ENCODE results near the gene TTC7B. TPM values are rescaled to one million over a fixed set of nuclear protein-coding genes. Genes with fewer than 3 reads are reported as not detected.

The TTC7B gene
- total RNA-seq, 2 experiments from 2014 or later = 1.2 to 1.3 TPM

DNA sequence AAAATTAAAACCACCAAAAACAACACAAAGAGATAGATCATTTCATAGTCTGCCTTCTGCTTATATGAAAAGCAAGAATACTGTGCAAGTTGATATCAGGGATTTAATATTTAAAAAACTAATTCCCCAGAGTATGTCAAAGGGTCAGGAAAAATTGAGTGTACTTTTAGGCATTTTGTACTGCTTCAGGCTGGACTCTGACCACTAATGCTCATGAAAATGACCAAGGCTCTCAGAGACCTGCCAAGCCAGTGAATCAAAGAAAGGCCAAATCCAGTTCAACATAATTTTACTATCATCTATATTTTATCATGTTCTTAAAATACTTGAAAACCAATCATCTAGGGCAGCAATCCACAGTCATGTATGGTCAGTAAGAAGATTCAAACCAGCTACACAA lies 66.0 kb downstream of the TTC7B start:
- Mint-ChIP-seq H3K27me3 (peaks cover 6% of the 10 kb centered on the region), H3K4me1 (ENCODE audit: low read depth) (no peaks in the 10 kb centered on the region), H3K27ac (no peak overlapping the region), H3K36me3 (ENCODE audit: low read depth) (no peaks in the 10 kb centered on the region), H3K4me3 (no peak overlapping the region), H3K9me3 (peaks cover 9% of the 10 kb centered on the region)
- no peaks in the 10 kb centered on the region for H3K36me3 ChIP-seq (ENCODE audit: insufficient read depth, low read length)
- DNase-seq = no peak
- no peak for TF ChIP-seq CTCF (IDR thresholded peaks at IDR 0.05)
- intact Hi-C loops (cut with DNase I, micrococcal nuclease) = no loop called here
- ATAC-seq (ENCODE audit: poor library complexity) = no peak
- no peak overlapping the region for H3K27ac ChIP-seq (ENCODE audit: low read depth in 1 of 2, low read length in 2 of 2)
- H3K27me3 ChIP-seq (ENCODE audit: control insufficient read depth in 1 of 2, insufficient read depth in 2 of 2, low read length in 2 of 2) = no peaks in the 10 kb centered on the region
- CTCF ChIA-PET = no interaction called here
- no peaks in the 10 kb centered on the region for H3K4me1 ChIP-seq (ENCODE audit: insufficient read depth, low read length)
- POLR2A ChIA-PET = interaction anchor here (0.6 kb wide), 1 partner anchor 624 kb away, joined by 3 read pairs; no protein-coding TSS in a partner anchor
- H3K9me3 ChIP-seq (ENCODE audit: control insufficient read depth in 1 of 2, insufficient read depth in 1 of 2, low read length in 2 of 2) = peaks cover 9 to 11% of the 10 kb centered on the region in 2 experiments
- no peak overlapping the region for H3K4me3 ChIP-seq (ENCODE audit: low read length)

- Mint-ChIP-seq H3K4me3 (no peak overlapping the region), H3K27ac (no peak overlapping the region), H3K4me1 (ENCODE audit: low read depth) (no peaks in the 10 kb centered on the region), H3K36me3 (ENCODE audit: low read depth) (no peaks in the 10 kb centered on the region), H3K9me3 (peaks cover 9% of the 10 kb centered on the region), H3K27me3 (peaks cover 6% of the 10 kb centered on the region)
- ATAC-seq (ENCODE audit: poor library complexity) = no peak
- Histone ChIP-seq H3K36me3 (ENCODE audit: insufficient read depth, low read length) (no peaks in the 10 kb centered on the region), H3K27ac (ENCODE audit: low read depth in 1 of 2, low read length in 2 of 2) (no peak overlapping the region), H3K9me3 (ENCODE audit: control insufficient read depth in 1 of 2, insufficient read depth in 1 of 2, low read length in 2 of 2) (peaks cover 9 to 11% of the 10 kb centered on the region in 2 experiments), H3K4me1 (ENCODE audit: insufficient read depth, low read length) (no peaks in the 10 kb centered on the region), H3K27me3 (ENCODE audit: control insufficient read depth in 1 of 2, insufficient read depth in 2 of 2, low read length in 2 of 2) (no peaks in the 10 kb centered on the region), H3K4me3 (ENCODE audit: low read length) (no peak overlapping the region)
- intact Hi-C loops (cut with DNase I, micrococcal nuclease) = no loop called here
- ChIA-PET POLR2A (interaction anchor here (1.3 kb wide), 1 partner anchor 9 kb away, joined by 4 read pairs; no protein-coding TSS in a partner anchor), CTCF (no interaction called here)
- no peak for DNase-seq
- TF ChIP-seq CTCF (IDR thresholded peaks at IDR 0.05) = no peak
These were observed 68.3 kb downstream of the TTC7B start for GRCh38 chr14:90747909-90748308.

GRCh38 chr14:90743826-90744225 lies 72.4 kb downstream of the TTC7B start:
- no peak overlapping the region for H3K27ac Mint-ChIP-seq
- POLR2A ChIA-PET = no interaction called here
- no peak overlapping the region for H3K4me3 Mint-ChIP-seq
- no peak overlapping the region for H3K4me3 ChIP-seq (ENCODE audit: low read length)
- H3K27me3 Mint-ChIP-seq = no peaks in the 10 kb centered on the region
- H3K4me1 ChIP-seq (ENCODE audit: insufficient read depth, low read length) = no peaks in the 10 kb centered on the region
- H3K27me3 ChIP-seq (ENCODE audit: control insufficient read depth in 1 of 2, insufficient read depth in 2 of 2, low read length in 2 of 2) = no peaks in the 10 kb centered on the region
- no peaks in the 10 kb centered on the region for H3K36me3 Mint-ChIP-seq (ENCODE audit: low read depth)
- CTCF ChIA-PET = no interaction called here
- H3K4me1 Mint-ChIP-seq (ENCODE audit: low read depth) = no peaks in the 10 kb centered on the region
- no peaks in the 10 kb centered on the region for H3K36me3 ChIP-seq (ENCODE audit: insufficient read depth, low read length)
- ATAC-seq (ENCODE audit: poor library complexity) (no peak), DNase-seq (no peak)
- no peak overlapping the region for H3K27ac ChIP-seq (ENCODE audit: low read depth in 1 of 2, low read length in 2 of 2)
- intact Hi-C loops (cut with DNase I, micrococcal nuclease) = no loop called here
- peaks cover 0 to 5% of the 10 kb centered on the region in 2 experiments for H3K9me3 ChIP-seq (ENCODE audit: control insufficient read depth in 1 of 2, insufficient read depth in 1 of 2, low read length in 2 of 2)
- peaks cover 4% of the 10 kb centered on the region for H3K9me3 Mint-ChIP-seq
- no peak for TF ChIP-seq CTCF (IDR thresholded peaks at IDR 0.05)

Data from CD4-positive, alpha-beta T cell (primary cell).